Measurements from ENCODE around the gene LGALS4.
A peak's percentile ranks its signal among the peaks of the same experiment; 100 is the strongest.
"Not testable (repeated sequence)": the region's sequence is repeated elsewhere in the genome, so short reads cannot be mapped to it uniquely, and the experiment has no call there.

The LGALS4 gene

GRCh38 chr19:38805180-38805579 is 7.6 kb downstream of the LGALS4 start:
- ChIA-PET CTCF (no interaction called here), POLR2A (ENCODE audit: low non-redundant PET) (no interaction called here)
- no peak for TF ChIP-seq CTCF (conservative IDR thresholded peaks at IDR 0.05; ENCODE audit: low read depth)
- no peak for DNase-seq (ENCODE audit: low spot score)
- H3K27ac ChIP-seq: peak overlapping the region; percentile 9; the same call in 1 of the 2 replicates

GRCh38 chr19:38803543-38803942 is 9.2 kb downstream of the LGALS4 start:
- TF ChIP-seq CTCF (conservative IDR thresholded peaks at IDR 0.05; ENCODE audit: low read depth): no peak
- POLR2A ChIA-PET (ENCODE audit: low non-redundant PET): no interaction called here
- H3K27ac ChIP-seq: no peak overlapping the region
- DNase-seq (ENCODE audit: low spot score): no peak
- CTCF ChIA-PET: no interaction called here

- POLR2A ChIA-PET (ENCODE audit: low non-redundant PET): no interaction called here
- no peak for TF ChIP-seq CTCF (conservative IDR thresholded peaks at IDR 0.05; ENCODE audit: low read depth)
- no peak for DNase-seq (ENCODE audit: low spot score)
- CTCF ChIA-PET: no interaction called here
- no peak overlapping the region for H3K27ac ChIP-seq
Measured at GRCh38 chr19:38801359-38802095, 11.2 kb downstream of the LGALS4 start.

- CTCF ChIA-PET: no interaction called here
- DNase-seq (ENCODE audit: low spot score): no peak
- no peak overlapping the region for H3K27ac ChIP-seq
- TF ChIP-seq CTCF (conservative IDR thresholded peaks at IDR 0.05; ENCODE audit: low read depth): no peak
- POLR2A ChIA-PET (ENCODE audit: low non-redundant PET): no interaction called here
Measured at GRCh38 chr19:38800577-38801347, 12.0 kb downstream of the LGALS4 start.

- no peak for TF ChIP-seq CTCF (conservative IDR thresholded peaks at IDR 0.05; ENCODE audit: low read depth)
- ChIA-PET POLR2A (ENCODE audit: low non-redundant PET) (no interaction called here), CTCF (interaction anchor here (0.6 to 0.7 kb wide), 2 partner anchors 30 to 276 kb away, joined by 3 to 4 read pairs; no protein-coding TSS in a partner anchor)
- DNase-seq (ENCODE audit: low spot score): no peak
- peak overlapping the region; percentile 45; the same call in 1 of the 2 replicates for H3K27ac ChIP-seq
Measured at GRCh38 chr19:38799104-38799503, 13.6 kb downstream of the LGALS4 start.

GRCh38 chr19:38797781-38798180 is 15.0 kb downstream of the LGALS4 start:
- POLR2A ChIA-PET (ENCODE audit: low non-redundant PET); H3K27ac ChIP-seq; DNase-seq (ENCODE audit: low spot score); CTCF ChIA-PET: not testable (repeated sequence)

- POLR2A ChIA-PET (ENCODE audit: low non-redundant PET): no interaction called here
- CTCF ChIA-PET: no interaction called here
- TF ChIP-seq CTCF (conservative IDR thresholded peaks at IDR 0.05; ENCODE audit: low read depth): no peak
- no peak overlapping the region for H3K27ac ChIP-seq
- no peak for DNase-seq (ENCODE audit: low spot score)
Measured at GRCh38 chr19:38796154-38796553, 16.6 kb downstream of the LGALS4 start.
